Sigmoid colon (tissue), 4 donors: ENCODE results near the gene ACADS.

Experiments used
- EP300 ChIP-seq, 4 donors: sonication (generic); formaldehyde crosslinking; IDR thresholded peaks; one replicate each; pipeline ENCODE4 v1.6.1; 2017; ENCODE audit warnings: antibody characterized with exemption in 4 of 4
- POLR2A ChIP-seq, 2 donors: fragments of 450-650 bp; IDR thresholded peaks; one replicate each; pipeline ENCODE4 v1.6.1; 2016; ENCODE audit warnings: antibody characterized with exemption in 2 of 2, mild to moderate bottlenecking in 2 of 2, moderate library complexity in 2 of 2
- POLR2AphosphoS5 ChIP-seq, 4 donors: sonication (generic); formaldehyde crosslinking; IDR thresholded peaks; one replicate each; pipeline ENCODE4 v1.6.1; 2017; ENCODE audit warnings: antibody characterized with exemption in 4 of 4
- TF ChIP-seq, protein P1 (sequence below), 4 experiments: fragments of 450-650 bp in 3 of 4; fragments of 200-600 bp in 1 of 4; IDR thresholded peaks; one replicate each; pipeline ENCODE4 v1.5.1; 2016 to 2019; ENCODE audit warnings: antibody characterized with exemption in 4 of 4, mild to moderate bottlenecking in 3 of 4, moderate library complexity in 2 of 4

DNA sequence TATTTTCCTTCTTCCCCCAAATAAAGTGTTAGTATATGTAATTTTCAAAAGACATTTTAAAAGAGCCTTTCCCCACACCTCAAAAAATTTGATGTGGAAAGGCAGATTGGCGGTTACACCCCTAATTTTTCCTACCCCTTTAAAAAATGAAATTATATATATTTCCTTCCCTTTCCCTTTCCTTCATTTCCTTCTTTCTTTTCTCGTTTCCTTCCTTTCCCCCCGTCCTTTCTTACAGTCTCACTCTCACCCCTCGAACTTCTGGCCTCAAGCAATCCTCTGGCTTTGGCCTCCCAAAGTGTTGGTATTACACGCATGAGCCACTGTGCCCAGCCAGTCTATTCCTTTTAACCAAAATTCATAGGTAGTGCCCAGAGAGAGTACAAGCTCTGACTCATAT is 19.6 kb upstream of the ACADS start:
- TF ChIP-seq EP300 (IDR thresholded peaks at IDR 0.05) (no peak), POLR2A (IDR thresholded peaks at IDR 0.05) (no peak), POLR2AphosphoS5 (IDR thresholded peaks at IDR 0.05) (no peak)
- TF ChIP-seq, protein P1, sequence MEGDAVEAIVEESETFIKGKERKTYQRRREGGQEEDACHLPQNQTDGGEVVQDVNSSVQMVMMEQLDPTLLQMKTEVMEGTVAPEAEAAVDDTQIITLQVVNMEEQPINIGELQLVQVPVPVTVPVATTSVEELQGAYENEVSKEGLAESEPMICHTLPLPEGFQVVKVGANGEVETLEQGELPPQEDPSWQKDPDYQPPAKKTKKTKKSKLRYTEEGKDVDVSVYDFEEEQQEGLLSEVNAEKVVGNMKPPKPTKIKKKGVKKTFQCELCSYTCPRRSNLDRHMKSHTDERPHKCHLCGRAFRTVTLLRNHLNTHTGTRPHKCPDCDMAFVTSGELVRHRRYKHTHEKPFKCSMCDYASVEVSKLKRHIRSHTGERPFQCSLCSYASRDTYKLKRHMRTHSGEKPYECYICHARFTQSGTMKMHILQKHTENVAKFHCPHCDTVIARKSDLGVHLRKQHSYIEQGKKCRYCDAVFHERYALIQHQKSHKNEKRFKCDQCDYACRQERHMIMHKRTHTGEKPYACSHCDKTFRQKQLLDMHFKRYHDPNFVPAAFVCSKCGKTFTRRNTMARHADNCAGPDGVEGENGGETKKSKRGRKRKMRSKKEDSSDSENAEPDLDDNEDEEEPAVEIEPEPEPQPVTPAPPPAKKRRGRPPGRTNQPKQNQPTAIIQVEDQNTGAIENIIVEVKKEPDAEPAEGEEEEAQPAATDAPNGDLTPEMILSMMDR (IDR thresholded peaks at IDR 0.05), result no peak
